Measurements from ENCODE around the gene HMBS.

HMBS gene

DNA sequence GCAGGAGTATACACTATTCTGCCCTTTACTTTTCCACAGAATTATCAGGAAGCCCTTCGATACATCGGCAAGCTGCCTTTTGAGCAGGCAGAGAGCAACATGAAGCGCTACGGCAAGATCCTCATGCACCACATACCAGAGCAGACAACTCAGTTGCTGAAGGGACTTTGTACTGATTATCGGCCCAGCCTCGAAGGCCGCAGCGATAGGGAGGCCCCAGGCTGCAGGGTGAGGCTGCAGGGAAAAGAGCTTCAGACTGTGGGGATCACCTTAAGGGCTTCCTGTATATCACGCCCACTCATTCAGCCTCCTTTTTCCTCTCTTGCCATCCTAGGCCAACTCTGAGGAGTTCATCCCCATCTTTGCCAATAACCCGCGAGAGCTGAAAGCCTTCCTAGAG, 6.8 kb upstream of the HMBS start:
- no peak for DNase-seq

DNA sequence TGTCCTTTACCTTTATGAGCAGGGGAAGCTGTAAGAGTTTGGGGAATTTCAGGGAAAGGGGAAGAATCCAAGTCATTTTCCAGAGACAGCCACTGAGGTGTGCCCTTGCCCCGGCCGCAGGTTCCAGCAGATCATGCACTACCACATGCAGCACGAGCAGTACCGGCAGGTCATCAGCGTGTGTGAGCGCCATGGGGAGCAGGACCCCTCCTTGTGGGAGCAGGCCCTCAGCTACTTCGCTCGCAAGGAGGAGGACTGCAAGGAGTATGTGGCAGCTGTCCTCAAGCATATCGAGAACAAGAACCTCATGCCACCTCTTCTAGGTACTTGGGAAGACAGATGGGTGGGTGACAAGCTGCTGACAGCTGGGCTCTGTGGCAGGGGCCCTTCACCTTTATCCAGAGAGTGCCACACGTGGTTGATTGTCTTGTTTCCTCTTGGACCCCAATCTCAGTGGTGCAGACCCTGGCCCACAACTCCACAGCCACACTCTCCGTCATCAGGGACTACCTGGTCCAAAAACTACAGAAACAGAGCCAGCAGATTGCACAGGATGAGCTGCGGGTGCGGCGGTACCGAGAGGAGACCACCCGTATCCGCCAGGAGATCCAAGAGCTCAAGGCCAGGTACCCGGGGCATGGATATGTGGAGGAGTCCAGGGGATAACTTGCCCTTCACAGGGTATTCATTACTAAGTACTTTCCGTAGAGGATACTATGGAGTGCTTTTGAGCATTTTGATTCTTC, 5.8 kb upstream of the HMBS start:
- no peak for DNase-seq

DNA sequence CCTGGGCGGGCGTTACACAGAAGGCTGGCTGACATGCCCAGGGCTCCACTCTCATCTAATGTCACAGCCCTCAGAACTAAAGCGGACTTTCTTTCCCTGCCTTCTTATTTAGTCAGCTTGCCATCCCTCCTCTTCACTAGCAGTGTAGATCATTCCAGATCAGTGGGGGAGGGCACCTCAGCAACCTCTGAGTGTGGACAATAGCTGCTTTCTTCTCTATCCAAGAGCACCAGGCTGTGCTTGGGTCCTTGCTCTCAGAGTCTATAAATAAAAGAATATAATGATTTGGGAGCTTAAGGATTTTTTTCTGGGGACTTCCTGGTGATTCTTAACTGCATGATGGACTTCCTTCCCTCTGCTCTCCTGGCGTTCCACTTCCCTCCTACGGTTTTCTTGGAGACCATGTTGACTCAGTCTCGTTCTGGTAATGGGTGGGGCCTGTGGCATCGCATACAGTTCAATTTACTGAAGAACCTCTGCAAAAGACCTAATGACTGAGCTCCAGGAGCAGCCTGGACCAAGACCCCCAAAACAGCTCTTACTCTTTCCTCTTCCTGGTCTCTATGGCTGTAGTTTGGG, 2.9 kb upstream of the HMBS start:
- no peak for DNase-seq

DNA sequence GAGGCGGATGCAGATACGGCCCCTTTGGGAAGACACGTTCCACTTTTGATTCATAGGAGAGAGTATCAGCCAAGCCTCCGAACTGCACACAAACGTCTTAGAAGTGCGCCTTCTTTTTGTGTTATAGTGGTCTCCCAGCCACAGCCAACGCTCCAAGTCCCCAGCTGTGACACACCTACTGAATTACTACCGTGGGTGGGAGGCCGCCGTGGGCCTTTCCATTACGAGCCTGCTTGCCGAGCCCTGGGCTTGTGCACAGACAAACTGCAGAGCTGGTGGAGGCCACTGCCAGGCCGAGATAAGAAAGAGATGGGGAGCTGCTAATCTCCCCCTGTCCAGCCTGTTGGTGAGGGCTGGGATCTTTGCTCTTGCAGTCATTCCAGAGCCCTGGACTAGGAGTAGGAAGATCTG, 761 bp downstream of the HMBS start:
- no peak for DNase-seq

DNA sequence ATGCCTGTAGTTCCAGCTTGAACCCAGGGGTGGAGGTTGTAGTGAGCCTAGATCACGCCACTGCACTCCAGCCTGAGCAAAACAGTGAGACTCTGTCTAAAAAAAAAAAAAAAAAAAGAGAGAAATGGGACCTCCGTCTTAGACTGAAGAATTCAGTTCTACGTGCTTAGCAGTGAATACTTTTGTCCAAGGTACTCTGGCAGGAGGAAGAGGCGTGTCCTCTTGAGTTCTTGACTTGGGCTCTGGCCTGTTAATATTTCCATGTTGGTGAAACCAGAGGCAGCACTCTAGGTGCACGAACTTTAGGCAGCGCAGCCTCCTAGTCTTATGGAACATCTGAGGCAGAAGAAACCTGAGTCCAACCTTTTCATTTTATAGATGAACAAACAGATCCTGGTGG, 2.4 kb downstream of the HMBS start:
- DNase-seq = no peak

DNA sequence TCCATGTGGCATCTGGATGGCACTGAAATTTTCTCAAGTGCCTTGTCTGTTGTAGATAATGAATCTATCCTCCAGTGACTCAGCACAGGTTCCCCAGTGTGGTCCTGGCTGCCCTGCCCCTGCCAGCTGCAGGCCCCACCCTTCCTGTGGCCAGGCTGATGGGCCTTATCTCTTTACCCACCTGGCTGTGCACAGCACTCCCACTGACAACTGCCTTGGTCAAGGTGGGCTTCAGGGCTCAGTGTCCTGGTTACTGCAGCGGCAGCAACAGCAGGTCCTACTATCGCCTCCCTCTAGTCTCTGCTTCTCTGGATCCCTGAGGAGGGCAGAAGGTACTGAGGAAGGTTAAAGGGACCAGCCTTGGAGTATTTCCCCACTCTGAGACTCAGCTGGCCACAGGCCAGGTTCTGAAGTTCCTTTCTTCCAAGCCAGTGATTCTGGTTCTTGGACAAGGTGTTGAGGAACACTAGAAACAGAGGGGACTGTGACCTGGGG, 3.1 kb downstream of the HMBS start:
- DNase-seq = no peak

DNA sequence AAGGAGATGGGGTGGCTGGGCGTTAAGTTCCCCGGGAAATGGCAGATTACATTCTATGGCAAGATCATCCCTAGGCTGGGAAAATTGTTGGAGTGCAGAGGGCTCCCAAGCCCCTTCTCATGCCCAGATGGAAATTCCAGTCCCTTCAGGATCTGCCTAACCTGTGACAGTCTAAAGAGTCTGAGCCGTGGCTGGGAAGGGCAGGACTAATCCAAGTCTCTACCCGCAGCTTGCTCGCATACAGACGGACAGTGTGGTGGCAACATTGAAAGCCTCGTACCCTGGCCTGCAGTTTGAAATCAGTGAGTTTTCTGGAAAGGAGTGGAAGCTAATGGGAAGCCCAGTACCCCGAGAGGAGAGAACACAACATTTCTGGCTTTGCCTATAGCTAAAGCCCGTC, 3.7 kb downstream of the HMBS start:
- no peak for DNase-seq

DNA sequence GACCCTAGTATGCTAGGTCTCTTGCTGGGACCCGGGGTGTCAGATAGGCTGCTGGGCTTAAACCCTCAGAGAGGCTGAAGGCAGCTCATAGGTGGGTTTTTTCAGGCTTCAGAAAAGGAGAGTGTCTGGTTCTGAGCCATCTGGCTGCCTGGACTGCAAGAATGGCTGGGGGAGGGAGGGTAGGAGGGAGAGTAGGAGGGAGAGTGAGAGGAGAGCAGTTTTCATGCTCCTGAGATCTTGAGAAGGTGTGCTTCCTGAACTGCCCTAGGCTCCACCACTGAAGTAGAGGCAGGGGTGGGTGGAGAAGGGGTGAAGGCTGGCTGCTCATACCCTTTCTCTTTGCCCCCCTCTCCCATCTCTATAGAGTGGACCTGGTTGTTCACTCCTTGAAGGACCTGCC, 4.6 kb downstream of the HMBS start:
- no peak for DNase-seq

DNA sequence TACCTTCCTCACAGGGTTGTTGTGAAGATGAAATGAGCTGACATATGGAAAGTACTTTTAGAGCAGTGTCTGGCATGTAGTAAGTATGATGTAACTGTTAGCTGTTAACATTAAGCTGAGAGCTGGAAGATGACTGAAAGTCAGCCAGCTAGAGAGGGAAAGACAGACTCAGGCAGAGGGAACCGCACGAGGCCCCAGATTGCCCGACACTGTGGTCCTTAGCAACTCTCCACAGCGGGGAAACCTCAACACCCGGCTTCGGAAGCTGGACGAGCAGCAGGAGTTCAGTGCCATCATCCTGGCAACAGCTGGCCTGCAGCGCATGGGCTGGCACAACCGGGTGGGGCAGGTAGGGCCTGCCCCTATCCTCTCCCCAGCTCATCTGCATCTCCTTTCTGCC, 6.5 kb downstream of the HMBS start:
- no peak for DNase-seq

DNA sequence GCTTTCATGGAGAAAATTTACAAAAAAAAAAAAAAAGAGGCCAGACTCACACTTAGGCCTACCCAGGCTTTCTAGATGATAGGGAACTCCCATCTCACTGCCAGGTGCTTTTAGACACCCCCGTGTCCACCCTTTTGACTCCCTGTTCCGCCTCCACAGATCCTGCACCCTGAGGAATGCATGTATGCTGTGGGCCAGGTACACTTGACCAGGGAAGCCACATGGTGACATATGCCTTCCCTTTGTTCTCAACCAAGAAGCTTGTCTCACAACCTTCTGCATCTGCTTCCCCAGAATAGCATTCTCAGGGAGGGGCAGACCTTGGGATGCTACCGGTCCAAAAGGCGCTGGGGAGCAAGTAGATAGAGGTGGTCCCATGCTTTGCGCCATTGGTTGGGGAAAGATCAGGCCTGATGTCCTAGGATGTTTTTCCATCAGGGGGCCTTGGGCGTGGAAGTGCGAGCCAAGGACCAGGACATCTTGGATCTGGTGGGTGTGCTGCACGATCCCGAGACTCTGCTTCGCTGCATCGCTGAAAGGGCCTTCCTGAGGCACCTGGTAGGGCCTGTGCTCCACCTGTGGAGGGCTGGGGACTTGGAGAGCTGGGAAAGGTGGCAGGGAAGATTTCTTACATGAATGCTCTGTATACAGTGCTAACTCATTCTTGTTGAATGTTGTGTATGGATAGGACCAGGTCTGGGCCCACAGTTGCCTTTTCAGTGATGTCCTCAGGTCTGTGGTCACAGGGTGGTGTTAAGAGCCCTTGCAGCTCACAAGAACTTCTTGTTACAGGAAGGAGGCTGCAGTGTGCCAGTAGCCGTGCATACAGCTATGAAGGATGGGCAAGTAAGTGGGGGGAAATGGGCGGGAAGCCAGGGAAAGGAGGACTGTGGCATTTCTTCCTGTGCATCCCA, 7.5 kb downstream of the HMBS start:
- no peak for DNase-seq

DNA sequence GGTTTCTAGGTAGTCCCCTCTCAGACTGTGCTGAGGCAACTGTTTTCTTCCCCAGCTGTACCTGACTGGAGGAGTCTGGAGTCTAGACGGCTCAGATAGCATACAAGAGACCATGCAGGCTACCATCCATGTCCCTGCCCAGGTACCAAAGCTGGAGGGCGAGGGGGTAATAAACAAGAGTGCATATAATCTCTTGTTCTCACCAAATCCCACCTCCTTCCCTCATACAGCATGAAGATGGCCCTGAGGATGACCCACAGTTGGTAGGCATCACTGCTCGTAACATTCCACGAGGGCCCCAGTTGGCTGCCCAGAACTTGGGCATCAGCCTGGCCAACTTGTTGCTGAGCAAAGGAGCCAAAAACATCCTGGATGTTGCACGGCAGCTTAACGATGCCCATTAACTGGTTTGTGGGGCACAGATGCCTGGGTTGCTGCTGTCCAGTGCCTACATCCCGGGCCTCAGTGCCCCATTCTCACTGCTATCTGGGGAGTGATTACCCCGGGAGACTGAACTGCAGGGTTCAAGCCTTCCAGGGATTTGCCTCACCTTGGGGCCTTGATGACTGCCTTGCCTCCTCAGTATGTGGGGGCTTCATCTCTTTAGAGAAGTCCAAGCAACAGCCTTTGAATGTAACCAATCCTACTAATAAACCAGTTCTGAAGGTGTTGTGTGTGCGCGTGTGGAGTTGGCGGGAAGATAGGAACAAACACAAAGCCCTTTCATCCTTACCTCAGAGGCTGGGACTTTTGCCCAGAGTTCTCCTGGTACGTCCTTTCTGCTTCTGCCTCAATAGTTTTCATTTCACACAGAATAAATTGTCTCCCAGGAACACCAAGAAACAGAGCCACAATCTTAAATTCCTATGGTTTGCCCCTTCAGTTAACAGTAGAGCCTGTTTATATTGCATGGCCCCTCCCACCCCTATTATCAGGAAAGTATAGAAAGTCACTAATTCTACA, 8.5 kb downstream of the HMBS start:
- DNase-seq = no peak

DNA sequence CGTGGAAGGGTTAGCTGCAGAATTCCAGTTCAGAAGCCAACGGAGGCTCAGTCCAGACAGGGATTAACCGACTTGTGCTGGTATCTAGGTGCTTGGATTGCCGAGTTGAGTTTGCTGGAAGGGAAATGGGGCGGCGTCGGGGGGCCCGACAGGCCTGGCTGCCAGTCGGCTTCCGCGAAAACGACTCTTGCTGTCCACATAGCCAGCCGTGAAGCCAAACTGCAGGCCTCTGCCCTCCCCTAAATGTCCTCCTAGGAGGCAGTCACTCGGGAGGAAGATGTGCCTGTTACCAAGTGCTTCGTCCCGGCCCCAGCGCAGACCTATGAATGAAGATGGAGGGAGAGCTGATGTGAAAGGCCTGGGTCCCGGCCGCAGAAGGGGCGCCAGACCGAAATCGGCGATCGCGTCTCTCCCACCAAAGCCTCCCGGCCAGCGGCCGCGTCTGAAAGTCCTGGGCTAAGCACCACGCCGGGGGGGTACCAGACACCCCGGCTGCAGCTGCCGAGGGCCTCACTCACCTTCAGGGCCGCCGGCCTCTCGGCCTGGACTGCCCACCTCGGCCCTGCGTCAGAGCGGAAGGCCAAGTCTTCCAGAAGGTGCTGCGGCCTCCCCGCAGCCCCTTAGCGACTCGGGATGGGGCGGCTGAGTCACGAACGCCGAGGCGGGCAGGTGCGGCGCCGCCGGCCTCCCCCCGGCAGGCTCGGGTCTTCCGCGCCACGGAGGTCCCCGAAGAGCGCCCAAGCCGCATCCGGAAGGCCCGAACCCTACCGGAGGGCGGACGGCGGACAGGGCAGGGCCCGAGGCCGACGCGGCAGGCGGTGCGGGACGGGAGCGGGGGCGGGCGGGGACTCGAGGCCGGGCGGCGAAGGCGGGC, 9.5 kb downstream of the HMBS start:
- no peak for DNase-seq

DNA sequence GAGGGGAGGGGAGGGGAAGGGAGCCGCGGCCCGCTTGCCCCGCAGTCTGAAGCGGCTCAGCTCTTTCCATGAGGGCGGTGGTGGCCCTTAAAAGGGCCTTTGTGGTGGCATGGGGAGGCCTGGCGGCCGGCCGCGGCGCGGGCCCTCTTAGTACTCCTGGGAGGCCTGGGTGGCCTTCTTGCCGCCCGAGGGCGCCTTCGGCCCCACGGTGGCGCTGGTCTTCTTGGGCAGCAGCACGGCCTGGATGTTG, 10.1 kb downstream of the HMBS start:
- DNase-seq = peak; percentile 44

DNA sequence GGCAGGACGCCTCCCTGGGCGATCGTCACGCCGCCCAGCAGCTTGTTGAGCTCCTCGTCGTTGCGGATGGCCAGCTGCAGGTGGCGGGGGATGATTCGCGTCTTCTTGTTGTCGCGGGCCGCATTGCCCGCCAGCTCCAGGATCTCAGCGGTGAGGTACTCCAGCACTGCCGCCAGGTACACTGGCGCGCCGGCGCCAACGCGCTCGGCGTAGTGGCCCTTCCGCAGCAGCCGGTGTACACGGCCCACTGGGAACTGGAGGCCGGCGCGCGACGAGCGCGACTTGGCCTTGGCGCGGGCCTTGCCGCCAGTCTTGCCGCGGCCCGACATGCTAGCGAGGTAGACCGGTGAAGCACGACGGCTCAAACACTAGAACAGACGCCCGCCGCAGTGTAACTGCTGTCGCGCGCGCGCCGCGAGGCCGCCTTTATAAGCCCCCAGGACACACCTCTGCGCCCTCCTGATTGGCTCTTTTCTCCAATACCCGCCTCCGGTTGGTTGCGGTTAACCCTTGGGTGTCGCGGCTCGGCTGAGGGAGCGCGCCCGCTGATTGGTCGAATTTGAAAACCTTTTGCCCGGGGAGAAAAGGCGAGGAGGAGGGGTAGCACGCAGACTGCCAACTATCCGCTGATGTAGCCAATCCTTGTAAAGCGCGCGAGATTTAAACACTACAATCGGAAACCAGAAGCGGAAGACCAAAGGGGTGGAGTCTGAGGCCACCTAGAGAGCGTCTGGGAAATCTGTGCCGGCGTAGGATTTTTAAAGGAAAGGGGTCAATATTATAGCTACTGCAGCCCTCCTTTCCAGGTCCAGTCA, 10.6 kb downstream of the HMBS start:
- DNase-seq = peak; percentile 99

DNA sequence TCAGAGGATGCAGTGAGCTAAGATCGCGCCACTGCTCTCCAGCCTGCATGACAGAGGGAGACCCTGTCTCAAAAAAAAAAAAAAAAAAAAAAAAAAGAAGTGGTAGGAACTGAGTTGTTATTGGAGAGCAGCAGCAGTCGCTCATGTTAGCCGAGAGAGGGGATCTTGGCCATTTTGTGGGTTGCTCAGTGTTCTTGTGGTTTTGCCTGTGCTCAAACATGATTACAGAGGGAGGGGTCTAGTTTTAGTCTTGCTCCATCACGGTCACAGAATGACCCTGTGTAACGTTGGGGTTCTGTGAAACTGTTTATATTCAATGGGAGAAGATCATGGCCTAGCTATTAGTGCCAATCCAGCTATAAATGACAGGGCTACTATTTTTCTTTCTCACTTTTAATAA, 15.0 kb downstream of the HMBS start:
- DNase-seq = no peak

DNA sequence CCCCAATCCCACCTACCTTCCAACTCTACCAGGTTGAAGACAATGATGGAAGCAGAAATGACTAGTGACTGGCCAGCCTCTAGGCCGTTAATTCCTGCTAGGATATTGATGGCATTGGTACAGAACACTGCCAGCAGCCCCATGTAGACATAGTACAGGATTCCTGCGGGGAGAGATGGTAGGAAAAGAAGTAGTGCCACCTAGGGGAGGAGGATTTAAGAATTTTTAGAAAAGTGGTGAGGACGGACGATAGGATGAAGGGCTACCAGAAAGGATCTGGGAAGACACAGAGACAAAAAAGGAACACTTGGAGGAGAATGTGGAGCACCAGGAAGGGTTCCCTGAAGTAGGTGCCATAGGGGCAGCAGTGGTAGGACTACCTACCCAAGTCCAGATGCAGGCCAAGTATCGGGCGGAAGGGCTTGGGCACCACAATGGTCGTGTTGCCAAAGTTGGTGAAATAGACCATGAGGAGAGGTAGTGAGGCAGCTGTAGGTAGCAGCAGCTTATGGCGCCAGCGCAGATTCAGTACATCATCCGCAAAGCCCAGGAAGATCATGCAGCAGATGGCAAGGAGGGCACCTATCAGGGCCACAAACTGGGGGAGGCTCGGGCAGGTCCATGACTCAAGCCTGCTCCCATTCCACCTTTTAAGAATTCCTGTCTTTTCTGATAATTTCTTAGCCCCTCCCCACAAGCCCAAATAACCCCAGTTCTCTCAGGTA, 15.7 kb downstream of the HMBS start:
- no peak for DNase-seq

DNA sequence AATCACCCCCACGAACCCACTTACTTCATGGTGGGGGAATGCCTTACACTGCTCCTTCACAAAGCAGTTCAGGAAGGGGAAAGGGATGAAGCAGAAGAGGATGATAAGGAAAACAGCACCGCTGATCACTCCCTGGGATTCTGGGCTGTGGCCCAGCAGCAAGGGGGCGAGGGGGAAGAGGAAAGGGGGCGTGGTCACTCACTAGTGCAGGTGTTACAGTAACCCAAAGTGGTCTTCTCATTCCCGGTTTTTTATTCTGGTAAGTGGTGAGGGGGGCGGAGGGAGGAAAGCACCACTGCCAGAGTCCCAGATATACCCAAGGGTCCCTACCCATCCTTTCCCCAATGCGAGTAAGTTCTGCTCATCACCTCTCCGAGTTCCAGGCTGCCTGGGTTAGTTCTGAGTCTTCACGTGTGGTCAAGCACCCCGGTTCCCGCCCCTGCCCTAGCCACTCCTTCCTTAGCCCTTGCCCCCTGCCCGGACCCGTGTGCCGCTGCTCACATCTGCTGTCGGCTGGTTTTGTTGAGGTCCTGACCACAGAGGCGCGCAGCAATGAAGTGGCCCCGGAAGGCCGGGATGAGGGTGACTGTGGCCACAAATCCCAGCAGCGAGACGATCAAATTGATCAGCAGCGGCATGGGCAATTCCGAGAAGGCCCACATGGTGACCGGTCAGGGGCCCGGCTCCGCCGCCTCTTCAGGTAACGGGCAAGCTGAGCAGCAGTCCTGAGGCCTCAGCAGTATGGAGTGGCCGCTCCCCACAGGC, 16.5 kb downstream of the HMBS start:
- no peak for DNase-seq

DNA sequence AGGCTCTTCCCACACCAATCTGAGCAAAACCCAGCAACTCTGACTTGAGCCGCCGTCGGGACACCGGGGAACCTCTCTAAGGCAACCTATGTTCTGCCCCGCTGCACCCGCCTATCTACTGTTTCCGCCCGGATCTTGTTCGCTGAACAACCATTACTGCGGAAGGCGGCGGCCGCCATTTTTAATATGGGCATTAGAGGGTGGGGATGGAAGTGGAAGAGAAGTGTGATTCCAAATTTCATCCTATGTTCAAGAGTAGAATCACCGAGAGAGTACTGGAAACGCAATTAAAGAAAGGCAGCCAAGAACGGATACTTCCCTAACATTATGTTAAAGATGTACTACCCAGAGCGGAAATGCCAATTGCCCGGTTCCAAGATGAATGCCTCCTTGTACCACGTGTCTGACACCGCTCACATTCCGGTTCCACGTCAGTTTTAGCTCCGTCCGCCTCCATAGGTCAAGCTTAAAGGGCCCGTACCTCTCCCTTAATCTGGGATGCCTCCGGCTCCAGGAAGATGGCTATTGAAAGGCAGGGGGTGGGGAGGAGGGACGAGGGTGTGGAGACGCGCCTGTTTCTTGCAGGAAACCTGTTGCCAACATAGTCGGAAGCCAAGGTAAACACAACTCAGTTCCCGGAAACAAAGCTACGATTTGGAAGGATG, 17.2 kb downstream of the HMBS start, which contains the start of gene DPAGT1:
Gene DPAGT1 (minus strand): TSS at position 95 of the 665 bp plus-strand sequence. CDS start 198 bp downstream, outside the sequence.
- DNase-seq = peak; percentile 94
